Activated B cell treated with CpG ODN at 0.5 μM for 24 hours (primary cell): Measurements from ENCODE around the gene MATR3. TPM values are rescaled to one million over a fixed set of nuclear protein-coding genes. Genes with fewer than 3 reads are reported as not detected.
A peak's percentile ranks its signal among the peaks of the same experiment; 100 is the strongest.

Source experiments
- ATAC-seq: fragments of 200-7000 bp; cut with Tn5 transposase; one replicate; pipeline ENCODE4 v1.10.0; 2021; ENCODE audit warnings: low read depth, mild to moderate bottlenecking, moderate library complexity
- CTCF ChIA-PET: fragments of 350-600 bp; sonication (Branson Sonifier 250); formaldehyde crosslinking; loops from one replicate; lab custom pipeline; 2021; ENCODE audit warnings: antibody characterized with exemption; lab: Charles Lee
- POLR2A ChIA-PET: fragments of 350-600 bp; sonication (Branson Sonifier 250); formaldehyde crosslinking; loops from one replicate; lab custom pipeline; 2021; ENCODE audit warnings: antibody characterized with exemption; lab: Charles Lee
- DNase-seq: peaks from one replicate; pipeline ENCODE4 v3.0.0; 2022
- H3K27ac Mint-ChIP-seq: one replicate; pipeline ENCODE4 v1.8.0; 2020; ENCODE audit warnings: mixed read lengths
- H3K27me3 Mint-ChIP-seq: one replicate; pipeline ENCODE4 v1.8.0; 2021; ENCODE audit warnings: mixed read lengths
- H3K36me3 Mint-ChIP-seq: one replicate; pipeline ENCODE4 v1.8.0; 2021; ENCODE audit warnings: low read depth, mixed read lengths
- H3K4me1 Mint-ChIP-seq: one replicate; pipeline ENCODE4 v1.8.0; 2021; ENCODE audit warnings: mixed read lengths
- H3K4me3 Mint-ChIP-seq: one replicate; pipeline ENCODE4 v1.8.0; 2020; ENCODE audit warnings: mild to moderate bottlenecking, mixed read lengths
- H3K9me3 Mint-ChIP-seq: one replicate; pipeline ENCODE4 v1.8.0; 2020; ENCODE audit warnings: mixed read lengths
- CTCF ChIP-seq: fragments of 200-600 bp; IDR thresholded peaks from one replicate; pipeline ENCODE4 v1.8.0; 2022; ENCODE audit warnings: antibody characterized with exemption, mild to moderate bottlenecking
- intact Hi-C: fragments of 100-400 bp; cut with micrococcal nuclease; formaldehyde crosslinking; loops from one replicate; pipeline ENCODE4 v1.15.1; 2024
- total RNA-seq: library from RNA; stranded (reverse); gene quantifications from 2 replicates; pipeline ENCODE4 v1.2.3, GENCODE V29; 2022

MATR3 gene
- total RNA-seq, 1 donor from 2014 or later, result 294 TPM

GRCh38 chr5:139272471-139273321 lies 20.8 kb upstream of the MATR3 start:
- ATAC-seq (no peak), DNase-seq (no peak)
- Mint-ChIP-seq H3K27ac (peak overlapping the region; percentile 91), H3K4me1 (peaks cover 62% of the 10 kb centered on the region), H3K4me3 (peak overlapping the region; percentile 90), H3K36me3 (peaks cover 24% of the 10 kb centered on the region), H3K27me3 (no peaks in the 10 kb centered on the region), H3K9me3 (no peaks in the 10 kb centered on the region)
- POLR2A ChIA-PET, result interaction anchor here (0.6 to 8.2 kb wide), 11 partner anchors 17 to 841 kb away, joined by 3 to 98 read pairs (median 5); partner anchors contain the start of genes DNAJC18, ETF1, MATR3 and PAIP2
- intact Hi-C loops, result loop anchor here (1.0 to 10.0 kb wide), 5 partner anchors 21 to 835 kb away; partner anchors contain the start of genes EGR1 and UBE2D2
- CTCF ChIA-PET, result interaction anchor here (0.6 to 0.8 kb wide), 2 partner anchors 10 to 22 kb away, joined by 3 read pairs; no protein-coding TSS in a partner anchor
- TF ChIP-seq CTCF, result no peak

GRCh38 chr5:139273322-139273571 lies 20.3 kb upstream of the MATR3 start:
- intact Hi-C loops, result loop anchor here (1.0 to 10.0 kb wide), 5 partner anchors 22 to 834 kb away; partner anchors contain the start of genes EGR1 and UBE2D2
- H3K4me1 Mint-ChIP-seq, result peaks cover 57% of the 10 kb centered on the region

GRCh38 chr5:139273572-139274289 lies 19.8 kb upstream of the MATR3 start:
- intact Hi-C loops, result loop anchor here (1.0 to 10.0 kb wide), 9 partner anchors 20 to 834 kb away; partner anchors contain the start of genes EGR1, MATR3, PAIP2 and SIL1
- ChIA-PET CTCF (interaction anchor here (1.1 to 1.6 kb wide), 2 partner anchors 76 to 166 kb away, joined by 3 read pairs; partner anchors contain the start of genes DNAJC18 and SIL1), POLR2A (interaction anchor here (0.6 to 8.2 kb wide), 19 partner anchors 16 to 1531 kb away, joined by 3 to 98 read pairs (median 6); partner anchors contain the start of genes DNAJC18, ETF1, HSPA9 and MATR3)
- peak overlapping the region; percentile 90 for H3K4me3 Mint-ChIP-seq
- H3K4me1 Mint-ChIP-seq, result peaks cover 52% of the 10 kb centered on the region
- no peaks in the 10 kb centered on the region for H3K27me3 Mint-ChIP-seq
- DNase-seq, result peak; percentile 93
- H3K9me3 Mint-ChIP-seq, result no peaks in the 10 kb centered on the region
- peak overlapping the region; percentile 91 for H3K27ac Mint-ChIP-seq
- TF ChIP-seq CTCF, result no peak
- H3K36me3 Mint-ChIP-seq, result peaks cover 33% of the 10 kb centered on the region
- peak; percentile 96 for ATAC-seq

More at GRCh38 chr5:139273322-139273571, 20.3 kb upstream of the MATR3 start:
- no peak for DNase-seq
- Mint-ChIP-seq H3K36me3 (peaks cover 28% of the 10 kb centered on the region), H3K27me3 (no peaks in the 10 kb centered on the region), H3K9me3 (no peaks in the 10 kb centered on the region), H3K27ac (peak overlapping the region; percentile 91), H3K4me3 (peak overlapping the region; percentile 90)
- CTCF ChIA-PET, result interaction anchor here (0.8 kb wide), 1 partner anchor 11 kb away, joined by 3 read pairs; no protein-coding TSS in a partner anchor
- POLR2A ChIA-PET, result interaction anchor here (0.6 to 8.2 kb wide), 10 partner anchors 17 to 840 kb away, joined by 3 to 98 read pairs (median 6); partner anchors contain the start of genes DNAJC18, ETF1, MATR3 and MZB1
- no peak for TF ChIP-seq CTCF
- no peak for ATAC-seq

- Mint-ChIP-seq H3K27me3 (no peaks in the 10 kb centered on the region), H3K36me3 (peaks cover 45% of the 10 kb centered on the region), H3K27ac (peak overlapping the region; percentile 2), H3K4me1 (peaks cover 54% of the 10 kb centered on the region), H3K9me3 (no peaks in the 10 kb centered on the region), H3K4me3 (peak overlapping the region; percentile 90)
- no peak for ATAC-seq
- DNase-seq, result no peak
- TF ChIP-seq CTCF, result no peak
- ChIA-PET CTCF (interaction anchor here (1.3 kb wide), 1 partner anchor 24 kb away, joined by 5 read pairs; no protein-coding TSS in a partner anchor), POLR2A (interaction anchor here (0.6 to 8.2 kb wide), 4 partner anchors 11 to 72 kb away, joined by 3 to 98 read pairs (median 10); partner anchors contain the start of genes MATR3 and PAIP2)
- intact Hi-C loops, result loop anchor here (10.0 kb wide), 1 partner anchor 811 kb away; the partner anchor contains the start of gene EGR1
Measured at GRCh38 chr5:139275536-139275935, 18.0 kb upstream of the MATR3 start.
